GM18517 (cell line): ENCODE data around the gene LYRM4.
A peak's percentile ranks its signal among the peaks of the same experiment; 100 is the strongest.

Source experiments
- ATAC-seq: cut with Tn5 transposase; IDR thresholded peaks from one replicate; pipeline ENCODE4 v1.9.1; 2021; ENCODE audit warnings: mild to moderate bottlenecking, moderate library complexity; ENCODE audit not compliant: unreplicated experiment

Gene LYRM4

GRCh38 chr6:5149891-5150290 lies 110.9 kb downstream of the LYRM4 start:
- no peak for ATAC-seq

- no peak for ATAC-seq
Measured at GRCh38 chr6:5149159-5149704, 111.5 kb downstream of the LYRM4 start.

GRCh38 chr6:5146398-5146797 lies 114.4 kb downstream of the LYRM4 start:
- no peak for ATAC-seq

DNA sequence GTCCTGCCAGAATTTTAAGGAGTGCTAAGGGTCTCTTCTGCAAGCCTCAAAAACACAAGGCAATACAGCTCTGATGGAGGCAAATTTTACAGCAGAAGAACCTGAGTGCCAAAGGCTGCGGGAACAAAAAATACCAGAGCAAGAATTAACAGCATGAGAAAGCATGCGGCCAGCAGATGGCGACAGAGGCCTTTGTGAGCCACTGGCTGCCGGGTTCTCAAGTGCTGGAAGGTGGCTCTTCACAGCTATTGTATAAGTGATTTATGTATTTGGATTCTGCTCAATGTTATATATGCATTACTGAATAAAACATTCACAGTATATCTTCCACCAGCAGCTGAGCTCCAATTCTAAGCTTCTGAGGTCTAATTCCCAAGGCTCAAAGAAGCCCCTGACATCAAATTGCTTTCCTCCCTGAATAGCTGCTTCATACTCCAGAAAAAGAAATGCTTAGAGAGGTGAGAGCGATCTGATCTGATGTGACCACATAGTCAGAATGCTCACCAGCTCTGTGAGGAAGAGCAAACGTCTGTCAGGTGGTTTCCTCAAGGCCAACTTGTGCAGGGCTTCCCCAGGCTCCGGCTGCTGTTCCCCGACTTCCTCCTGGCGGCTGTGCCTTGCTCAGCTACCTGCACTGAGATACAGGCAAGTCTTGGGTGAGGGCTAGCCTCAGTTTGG lies 117.0 kb downstream of the LYRM4 start:
- peak; percentile 62 for ATAC-seq

- no peak for ATAC-seq
Measured at GRCh38 chr6:5142915-5143314, 117.8 kb downstream of the LYRM4 start.

- ATAC-seq: no peak
Measured at GRCh38 chr6:5142131-5142530, 118.6 kb downstream of the LYRM4 start.

DNA sequence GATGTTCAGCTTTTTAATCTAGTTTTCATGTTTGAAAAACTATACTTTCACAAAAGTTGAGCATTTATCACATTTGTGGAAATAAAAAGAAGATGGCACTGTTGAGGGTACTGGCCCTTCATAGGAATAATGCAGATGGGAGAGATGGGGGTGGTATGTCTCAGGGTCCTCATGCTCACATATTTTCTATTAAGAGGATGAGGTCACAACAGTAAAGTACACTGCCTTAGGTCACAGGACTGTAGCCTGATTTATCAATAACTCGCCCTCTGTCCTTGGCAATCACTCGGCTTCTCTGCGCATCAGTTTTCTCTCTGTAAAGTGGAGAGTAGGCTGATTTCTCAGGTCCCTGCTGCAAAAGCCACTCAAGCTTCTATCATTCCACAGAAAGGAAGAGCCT lies 119.7 kb downstream of the LYRM4 start:
- ATAC-seq: no peak

- ATAC-seq: no peak
Measured at GRCh38 chr6:5139828-5140771, 120.7 kb downstream of the LYRM4 start.

DNA sequence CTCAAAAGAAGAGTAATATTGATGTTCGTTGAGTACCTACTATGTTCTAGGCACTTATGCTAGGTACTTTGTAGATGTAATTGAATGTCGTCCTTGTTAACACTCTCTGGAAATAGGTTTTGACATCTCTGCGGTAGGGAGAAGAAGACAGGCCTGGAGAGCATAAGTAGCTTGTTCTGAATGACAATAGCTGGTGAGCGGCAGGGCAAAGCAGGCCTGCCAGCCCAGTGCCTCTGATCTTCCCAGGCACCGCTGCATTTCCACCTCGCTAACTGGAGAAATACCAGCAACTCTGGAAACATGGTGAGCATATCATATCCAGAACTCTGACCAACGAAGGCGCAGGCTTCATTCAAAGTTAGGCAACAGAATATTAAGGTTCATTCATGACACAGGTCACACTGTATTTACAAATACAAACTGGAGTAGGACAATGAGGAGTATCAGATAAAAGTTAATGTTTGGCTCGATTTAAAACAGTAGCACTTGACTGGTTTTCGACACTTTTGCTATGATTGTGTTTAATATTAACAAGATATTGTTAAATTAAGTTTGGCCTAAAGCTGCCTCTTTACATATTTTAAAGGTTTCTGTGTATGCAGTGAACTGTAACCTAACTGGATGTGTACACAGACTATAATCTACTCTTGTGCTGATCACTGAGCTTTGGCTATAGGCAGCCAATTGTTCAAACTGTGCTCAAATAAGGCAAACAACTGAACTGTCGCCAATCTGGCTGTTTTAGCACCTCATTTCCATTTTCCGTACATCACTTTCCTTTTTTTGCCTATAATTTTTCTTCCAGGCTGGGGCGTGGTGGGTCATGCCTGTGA lies 121.5 kb downstream of the LYRM4 start:
- ATAC-seq: no peak

- no peak for ATAC-seq
Measured at GRCh38 chr6:5136851-5137250, 123.9 kb downstream of the LYRM4 start.

DNA sequence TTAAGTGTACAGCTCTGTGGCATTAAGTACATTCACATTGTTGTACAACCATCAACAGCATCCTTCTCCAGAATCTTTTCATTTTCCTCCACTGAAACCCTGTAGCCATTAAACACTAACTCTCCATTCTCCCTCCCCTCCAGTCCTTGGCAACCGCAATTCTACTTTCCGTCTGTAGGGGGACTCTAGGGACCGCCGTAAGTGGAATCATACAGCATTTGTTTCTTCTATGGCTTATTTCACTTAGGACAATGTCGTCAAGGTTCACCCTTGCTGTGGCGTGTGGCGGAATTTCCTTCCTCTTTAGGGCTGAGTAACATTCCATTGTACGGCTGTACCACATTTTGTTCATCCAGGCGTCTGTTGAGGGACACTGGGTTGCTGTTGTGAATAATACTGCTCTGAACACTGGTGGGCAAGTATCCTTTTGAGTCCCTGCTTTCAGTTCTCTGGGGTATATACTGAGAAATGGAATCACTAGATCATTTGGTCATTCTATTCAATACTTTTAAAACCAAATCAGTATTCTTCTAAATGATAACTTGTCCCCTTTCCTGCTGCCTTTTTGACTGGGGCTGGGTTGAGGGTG lies 124.9 kb downstream of the LYRM4 start:
- no peak for ATAC-seq

- no peak for ATAC-seq
Measured at GRCh38 chr6:5133943-5134342, 126.8 kb downstream of the LYRM4 start.

GRCh38 chr6:5132731-5133130 lies 128.0 kb downstream of the LYRM4 start:
- ATAC-seq: peak; percentile 64

DNA sequence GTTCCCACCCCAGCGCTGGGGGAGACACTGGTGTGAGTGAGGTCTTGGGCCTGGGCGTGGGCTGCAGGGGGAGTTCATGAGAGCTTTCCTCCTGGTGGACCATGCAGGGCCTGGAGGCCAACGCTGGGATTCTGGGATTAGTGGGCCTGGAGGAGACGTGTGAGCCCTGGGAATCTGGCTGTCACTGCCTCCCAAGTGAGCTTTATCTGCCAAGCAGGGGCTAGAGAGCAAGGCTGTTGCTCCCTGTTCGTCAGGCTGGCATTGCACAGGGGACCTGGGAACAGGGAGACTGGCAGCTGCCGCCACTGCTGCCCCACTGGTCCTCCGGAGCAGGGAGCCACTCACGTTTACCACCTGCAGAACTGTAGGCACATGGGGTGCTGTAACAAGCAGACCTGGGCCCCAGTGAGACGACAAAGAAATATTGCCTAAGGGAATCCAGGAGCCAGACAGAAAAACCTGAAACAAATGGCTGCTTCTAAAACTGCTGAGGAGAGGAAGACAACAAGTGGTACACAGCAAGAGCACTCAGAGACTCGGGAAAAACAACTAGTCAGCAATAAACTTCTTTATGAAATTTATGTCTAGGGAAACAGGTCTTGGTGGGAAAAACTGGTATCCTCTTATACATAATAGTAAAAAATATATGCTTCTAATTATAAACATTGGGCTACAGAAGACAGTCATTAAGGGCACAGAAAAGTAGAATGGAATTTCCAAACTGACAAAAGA lies 130.4 kb downstream of the LYRM4 start:
- ATAC-seq: no peak

GRCh38 chr6:5128351-5128750 lies 132.4 kb downstream of the LYRM4 start:
- ATAC-seq: no peak

- no peak for ATAC-seq
Measured at GRCh38 chr6:5127106-5127687, 133.6 kb downstream of the LYRM4 start.

DNA sequence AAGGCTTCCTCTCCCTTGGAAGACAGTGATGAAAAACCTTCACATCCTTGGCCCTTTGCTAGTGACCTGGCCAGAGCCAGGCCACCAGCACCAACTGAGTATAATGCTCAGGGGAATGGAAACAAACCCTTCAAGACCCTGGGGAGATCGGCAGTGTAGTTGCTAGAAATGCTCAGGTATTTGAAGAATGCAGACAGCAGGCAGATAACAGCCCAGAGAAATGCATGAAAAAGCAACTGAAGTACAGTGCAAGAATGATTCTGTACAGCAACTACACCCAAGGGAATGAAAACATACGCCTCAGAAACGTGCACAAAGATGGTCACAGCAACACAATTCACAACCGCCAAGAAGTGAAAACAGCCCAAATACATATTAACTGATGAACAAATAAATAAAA lies 134.5 kb downstream of the LYRM4 start:
- no peak for ATAC-seq

DNA sequence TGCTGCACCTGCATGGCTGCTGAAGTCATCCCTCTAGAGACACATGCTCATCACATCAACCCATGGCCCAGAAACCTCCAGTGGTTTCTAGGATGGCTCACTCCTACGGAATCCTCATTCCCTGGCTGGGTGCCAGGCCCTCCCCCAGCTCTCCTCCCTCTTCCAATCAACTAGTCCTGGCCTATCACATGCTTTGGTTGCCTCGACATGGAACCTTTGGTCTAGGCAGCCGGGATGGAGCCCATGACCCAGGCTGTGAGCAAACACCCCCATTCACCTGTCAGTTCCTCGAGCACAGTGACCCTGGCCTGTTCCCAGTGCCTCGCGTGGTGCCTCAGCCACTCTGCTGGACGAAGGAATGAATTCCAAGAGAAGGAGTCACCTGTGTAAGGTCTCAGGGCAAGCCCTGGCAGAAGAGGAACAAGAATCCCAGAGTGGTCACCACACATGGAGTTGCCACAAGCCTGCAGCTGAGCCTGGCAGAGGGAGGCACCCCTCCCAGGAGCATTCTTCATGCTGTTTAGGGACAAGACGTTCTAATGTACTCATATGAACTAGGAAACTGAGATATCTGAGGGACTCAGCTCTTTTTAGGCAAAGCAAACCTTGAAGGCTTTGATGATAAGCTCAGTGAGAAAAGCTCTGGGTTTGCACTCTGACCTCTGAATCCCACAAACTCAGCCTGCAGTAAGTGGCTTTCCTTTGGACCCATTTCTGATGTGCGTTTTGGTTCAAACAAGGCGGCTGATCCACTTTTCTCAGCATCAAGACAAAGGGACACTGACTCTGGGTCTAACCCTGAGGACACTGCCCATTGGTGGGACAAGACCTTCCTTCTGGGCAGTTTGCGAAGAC lies 135.4 kb downstream of the LYRM4 start:
- no peak for ATAC-seq

DNA sequence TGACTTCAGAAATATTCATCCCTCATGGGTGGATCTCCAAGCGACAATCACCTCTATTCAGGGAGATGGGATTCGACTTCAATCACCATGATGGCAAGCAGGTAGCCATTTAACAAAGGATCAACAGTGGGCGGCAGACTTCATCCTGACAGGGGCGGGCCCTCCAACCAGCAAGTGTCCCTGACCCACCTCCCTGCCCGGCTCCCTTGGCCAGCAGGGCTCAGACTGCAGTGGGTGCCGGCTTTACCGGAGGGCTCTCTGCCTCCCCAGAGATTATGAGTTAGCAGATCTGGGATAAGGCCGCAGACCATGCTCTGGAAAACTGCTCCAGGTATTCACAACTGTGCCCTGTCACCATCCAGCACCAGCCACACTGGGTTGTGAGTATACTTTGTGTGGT lies 136.2 kb downstream of the LYRM4 start:
- no peak for ATAC-seq
